GM18520 (cell line): Measurements from ENCODE around the gene CD74.
"Not testable (repeated sequence)": the region's sequence is repeated elsewhere in the genome, so short reads cannot be mapped to it uniquely, and the experiment has no call there.

ENCODE experiments used
- ATAC-seq: cut with Tn5 transposase; IDR thresholded peaks from one replicate; pipeline ENCODE4 v1.9.1; 2021; ENCODE audit not compliant: unreplicated experiment

The CD74 gene

GRCh38 chr5:150441813-150442698 lies 29.3 kb upstream of the CD74 start:
- no peak for ATAC-seq

DNA sequence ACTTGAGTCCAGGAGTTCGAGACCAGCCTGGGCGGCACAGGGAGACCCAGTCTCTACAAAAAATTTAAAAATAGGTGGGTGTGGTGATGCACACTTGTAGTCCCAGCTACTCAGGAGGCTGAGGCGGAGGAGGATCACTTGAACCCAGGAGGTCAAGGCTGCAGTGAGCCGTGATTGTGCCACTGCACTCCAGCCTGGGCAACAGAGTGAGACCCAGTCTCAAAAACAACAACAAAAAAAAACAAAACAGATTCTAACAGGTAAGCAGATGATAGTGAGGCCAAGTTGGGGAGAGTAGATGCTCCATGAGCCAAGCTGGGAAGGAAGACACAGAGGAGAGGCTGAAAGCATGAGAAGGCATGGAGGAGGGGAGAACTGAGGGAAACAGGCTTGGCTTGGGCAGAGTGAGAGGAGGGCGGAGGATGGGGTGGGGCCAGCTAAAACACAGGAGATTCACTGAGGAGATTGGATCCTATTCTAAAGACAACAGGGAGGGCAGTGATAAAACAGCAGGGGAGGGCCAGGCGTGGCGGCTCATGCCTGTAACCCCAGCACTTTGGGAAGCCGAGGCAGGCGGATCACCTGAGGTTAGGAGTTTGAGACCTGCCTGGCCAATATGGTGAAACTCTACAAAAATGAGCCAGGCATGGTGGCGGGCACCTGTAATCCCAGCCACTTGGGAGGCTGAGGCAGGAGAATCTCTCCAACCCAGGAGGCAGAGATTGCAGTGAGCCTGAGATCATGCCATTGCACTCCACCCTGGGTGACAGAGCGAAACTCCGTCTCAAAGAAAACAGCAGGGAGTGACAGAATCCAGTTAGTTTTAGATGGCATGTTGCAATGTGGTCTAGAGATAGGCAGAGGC lies 28.5 kb upstream of the CD74 start:
- no peak for ATAC-seq

- no peak for ATAC-seq
Measured at GRCh38 chr5:150438873-150439546, 26.3 kb upstream of the CD74 start.

- peak; percentile 93 for ATAC-seq
Measured at GRCh38 chr5:150436141-150436680, 23.5 kb upstream of the CD74 start.

- ATAC-seq = no peak
Measured at GRCh38 chr5:150434464-150434863, 21.8 kb upstream of the CD74 start.

GRCh38 chr5:150431574-150431973 lies 18.9 kb upstream of the CD74 start:
- ATAC-seq = no peak

DNA sequence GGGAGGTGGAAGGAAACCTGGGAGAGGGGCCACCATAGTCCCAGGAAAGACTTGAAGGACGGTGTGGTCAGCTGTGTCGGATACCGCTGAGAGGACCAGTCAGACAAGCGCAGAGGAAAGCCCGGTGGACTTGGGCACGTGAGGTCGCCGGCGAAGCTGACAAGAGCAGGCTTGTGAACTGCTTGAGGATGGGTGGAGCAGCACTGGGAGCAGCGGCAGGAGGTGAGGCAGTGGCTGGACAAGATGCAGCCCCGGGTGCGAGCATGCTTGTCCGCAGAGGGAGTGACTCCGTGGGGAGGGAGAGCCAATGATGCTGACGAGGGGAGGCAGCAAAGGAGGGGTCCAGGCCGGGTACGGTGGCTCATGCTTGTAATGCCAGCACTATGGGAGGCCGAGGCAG lies 18.3 kb upstream of the CD74 start:
- no peak for ATAC-seq

- no peak for ATAC-seq
Measured at GRCh38 chr5:150429410-150429873, 16.7 kb upstream of the CD74 start.

- no peak for ATAC-seq
Measured at GRCh38 chr5:150428978-150429377, 16.3 kb upstream of the CD74 start.

DNA sequence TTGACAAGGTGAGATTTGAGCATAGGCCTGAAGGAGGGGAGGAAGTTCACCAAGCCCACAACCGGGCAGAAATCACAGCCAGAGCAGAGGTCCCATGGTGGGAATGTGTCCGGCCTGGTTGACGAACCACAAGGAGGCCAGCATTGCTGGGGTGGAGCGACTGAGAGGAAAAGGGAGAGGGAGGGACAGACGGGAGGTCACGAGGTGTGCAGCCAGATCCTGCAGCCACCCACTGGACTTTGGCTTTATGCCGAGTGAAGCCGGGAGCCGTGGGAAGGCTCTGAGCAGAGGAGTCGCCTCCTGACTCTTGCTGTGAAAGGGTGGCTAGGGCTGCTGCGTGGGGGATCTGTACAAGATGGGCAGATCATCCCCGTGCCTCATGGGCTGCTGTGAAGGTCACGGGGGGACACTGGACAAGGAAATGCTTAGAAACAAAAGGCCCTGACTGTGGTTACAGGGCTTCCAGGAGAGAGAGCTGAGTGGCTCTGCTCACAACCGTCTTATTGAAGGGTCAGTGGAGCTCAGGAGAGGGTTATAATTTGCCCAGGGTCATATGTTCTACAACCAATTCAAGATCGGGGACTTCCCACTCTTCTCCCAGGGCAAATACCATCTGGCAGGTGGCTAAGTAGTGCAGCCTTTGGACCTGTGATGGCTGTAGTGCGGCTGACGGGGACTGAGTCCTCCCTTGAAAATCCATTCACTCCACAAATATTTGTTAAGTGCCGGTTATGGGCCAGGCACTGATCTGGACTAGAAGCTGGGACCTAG lies 15.6 kb upstream of the CD74 start:
- ATAC-seq = no peak

GRCh38 chr5:150426165-150426564 lies 13.5 kb upstream of the CD74 start:
- ATAC-seq = not testable (repeated sequence)

DNA sequence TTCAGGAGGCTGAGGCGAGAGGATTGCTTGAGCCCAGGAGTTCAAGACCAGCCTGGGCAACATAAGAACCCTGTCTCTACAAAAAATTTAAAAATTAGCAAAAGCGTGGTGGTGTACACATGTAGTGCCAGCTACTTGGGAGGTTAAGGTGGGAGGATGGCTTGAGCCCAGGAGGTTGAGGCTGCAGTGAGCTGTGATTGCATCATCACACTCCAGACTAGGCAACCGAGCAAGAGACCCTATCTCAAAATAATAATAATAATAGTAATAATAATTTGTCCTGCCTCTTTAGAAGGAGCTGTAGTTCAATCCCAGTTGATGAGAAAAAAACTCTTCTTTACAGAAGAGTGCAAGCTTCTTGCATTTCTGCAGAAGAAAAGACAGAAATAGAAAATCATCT lies 10.0 kb upstream of the CD74 start:
- no peak for ATAC-seq

- no peak for ATAC-seq
Measured at GRCh38 chr5:150422075-150422474, 9.4 kb upstream of the CD74 start.

DNA sequence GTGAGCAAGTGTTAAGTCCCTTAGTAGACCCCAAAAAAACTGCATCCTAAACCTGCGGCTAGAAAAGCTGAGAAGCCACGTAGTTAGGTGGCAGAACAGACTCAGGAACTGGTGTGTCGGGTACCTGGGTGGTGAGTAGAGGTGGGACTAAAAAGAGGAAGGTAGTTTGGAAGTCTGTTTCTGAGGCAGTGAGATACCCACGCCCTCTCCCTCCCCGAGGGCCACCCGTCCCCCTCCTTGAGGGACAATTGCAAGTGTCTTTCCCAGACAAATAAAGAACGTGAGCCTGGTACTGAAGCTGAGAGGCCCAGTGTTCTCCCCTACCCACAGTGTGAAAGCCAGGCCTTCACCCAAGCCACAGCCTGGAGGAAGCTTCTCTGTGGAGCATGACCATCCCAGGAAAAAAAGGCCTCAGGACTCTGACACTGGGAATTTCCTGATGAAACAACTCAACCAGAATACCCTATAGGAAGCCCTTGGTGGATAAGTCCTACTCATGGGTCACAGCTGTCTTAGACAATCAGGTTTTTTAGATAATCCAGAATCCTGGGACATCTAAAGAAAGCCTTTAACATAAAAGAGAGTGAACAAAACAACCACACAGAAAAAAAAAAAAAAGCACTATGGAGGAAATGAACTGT lies 7.0 kb upstream of the CD74 start:
- ATAC-seq = no peak

DNA sequence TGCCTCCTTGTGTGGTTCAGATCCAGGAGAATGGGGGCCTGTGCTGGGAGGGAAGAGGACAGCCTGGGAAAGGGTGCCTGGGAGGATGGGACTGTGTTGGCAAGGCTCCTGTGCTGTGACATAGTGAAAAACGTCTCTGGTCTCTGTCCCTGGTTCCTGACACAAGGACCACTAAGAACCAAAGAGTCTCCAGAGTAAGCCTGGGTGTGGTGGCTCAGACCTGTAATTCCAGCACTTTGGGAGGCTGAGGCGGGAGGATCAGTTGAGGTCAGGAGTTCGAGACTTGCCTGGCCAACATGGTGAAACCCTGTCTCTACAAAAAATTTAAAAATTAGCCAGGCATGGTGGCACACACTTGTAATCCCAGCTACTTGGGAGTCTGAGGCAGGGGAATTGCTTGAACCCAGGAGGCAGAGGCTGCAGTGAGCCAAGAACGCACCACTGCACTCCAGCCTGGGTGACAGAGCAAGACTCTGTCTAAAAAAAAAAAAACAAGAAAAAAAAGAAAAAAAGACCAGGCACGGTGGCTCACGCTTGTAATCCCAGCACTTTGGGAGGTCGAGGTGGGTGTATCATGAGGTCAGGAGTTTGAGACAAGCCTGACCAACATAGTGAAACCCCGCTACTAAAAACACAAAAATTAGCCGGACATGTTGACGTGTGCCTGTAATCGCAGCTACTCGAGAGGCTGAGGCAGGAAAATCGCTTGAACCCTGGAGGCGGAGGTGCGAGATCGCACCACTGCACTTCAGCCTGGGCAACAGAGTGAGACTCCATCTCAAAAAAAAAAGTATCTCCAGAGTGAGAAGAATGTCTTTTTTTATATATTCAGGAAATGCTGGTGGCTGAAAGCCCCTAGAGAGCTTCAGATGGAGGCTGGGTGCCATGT lies 1.4 kb upstream of the CD74 start:
- ATAC-seq = not testable (repeated sequence)

- ATAC-seq = no peak
Measured at GRCh38 chr5:150413176-150413901, 629 bp upstream of the CD74 start.

GRCh38 chr5:150411245-150411979 lies 1.3 kb downstream of the CD74 start:
- peak; percentile 18 for ATAC-seq
